Gastroesophageal sphincter (tissue), 4 donors: ENCODE data around the gene DENND5B. TPM values are rescaled to one million over a fixed set of nuclear protein-coding genes. Genes with fewer than 3 reads are reported as not detected.

ENCODE experiments used
- ATAC-seq: fragments of 150-250 bp; one replicate; pipeline ENCODE4 v1.9.1; 2016; ENCODE audit warnings: mild to moderate bottlenecking, moderate library complexity
- H3K27ac ChIP-seq, 4 donors: fragments of 200-600 bp; sonication (generic) in 3 of 4; 1 replicate in 3 of 4; 2 replicates in 1 of 4; pipeline ENCODE4 v1.5.1; 2016 to 2019
- H3K27me3 ChIP-seq: fragments of 200-600 bp; sonication (generic); one replicate; pipeline ENCODE4 v1.5.1; 2019
- H3K36me3 ChIP-seq, 2 donors: fragments of 200-600 bp; sonication (generic); one replicate each; pipeline ENCODE4 v1.5.1; 2019; ENCODE audit warnings: control low read depth in 1 of 2
- H3K4me1 ChIP-seq, 3 donors: fragments of 200-600 bp; sonication (generic); 1 replicate in 2 of 3; 2 replicates in 1 of 3; pipeline ENCODE4 v1.5.1; 2016 to 2019; ENCODE audit warnings: control low read depth in 2 of 3
- H3K4me3 ChIP-seq, 2 donors: fragments of 200-600 bp; sonication (generic); one replicate each; pipeline ENCODE4 v1.5.1; 2019; ENCODE audit warnings: mild to moderate bottlenecking in 1 of 2, moderate library complexity in 1 of 2
- H3K9me3 ChIP-seq, 3 donors: fragments of 200-600 bp; sonication (generic); one replicate each; pipeline ENCODE4 v1.5.1; 2017 to 2019; ENCODE audit warnings: control low read depth in 2 of 3
- CTCF ChIP-seq, 4 experiments: fragments of 200-600 bp in 2 of 4; fragments of 450-650 bp in 2 of 4; sonication (generic) in 1 of 4; IDR thresholded peaks; one replicate each; pipeline ENCODE4 v1.5.1; 2017 to 2019; ENCODE audit warnings: antibody characterized with exemption in 4 of 4, mild to moderate bottlenecking in 2 of 4, moderate library complexity in 2 of 4
- EP300 ChIP-seq: sonication (generic); formaldehyde crosslinking; IDR thresholded peaks from one replicate; pipeline ENCODE4 v1.6.1; 2017; ENCODE audit warnings: antibody characterized with exemption, mild to moderate bottlenecking
- POLR2A ChIP-seq, 2 donors: fragments of 450-650 bp; IDR thresholded peaks; one replicate each; pipeline ENCODE4 v1.6.1; 2017; ENCODE audit warnings: antibody characterized with exemption in 2 of 2, mild to moderate bottlenecking in 2 of 2, moderate library complexity in 1 of 2
- POLR2AphosphoS5 ChIP-seq: sonication (generic); formaldehyde crosslinking; IDR thresholded peaks from one replicate; pipeline ENCODE4 v1.6.1; 2017; ENCODE audit warnings: antibody characterized with exemption
- WGBS, 2 donors: methylation state at CpG; one replicate each; pipeline ENCODE4 v1.1.5; 2018; ENCODE audit warnings: low coverage in 1 of 2; 5-methylcytosine and 5-hydroxymethylcytosine counted together
- total RNA-seq, 4 donors: library from RNA; depleted of rRNA; stranded (reverse); fragments of >200 nt; gene quantifications; one replicate each; pipeline ENCODE4 v1.1.0, GENCODE V29; 2016

DENND5B gene
- total RNA-seq, 4 donors from 2014 or later = 14.7 to 40.8 (median 17.7) TPM

- ATAC-seq = no peak
- H3K27ac ChIP-seq = no peak overlapping the region
- H3K36me3 ChIP-seq = no peaks in the 10 kb centered on the region
- H3K4me3 ChIP-seq = no peak overlapping the region
- no peaks in the 10 kb centered on the region for H3K9me3 ChIP-seq
- TF ChIP-seq CTCF (IDR thresholded peaks at IDR 0.05) = no peak
- TF ChIP-seq POLR2AphosphoS5 = no peak
- TF ChIP-seq EP300 = no peak
- no peak for TF ChIP-seq POLR2A (IDR thresholded peaks at IDR 0.05)
- WGBS, 2 donors = 72% methylated on average over 3 of the region's 4 CpGs; no CpG with 5 or more reads in 1 of the 2 donors
- H3K27me3 ChIP-seq = no peaks in the 10 kb centered on the region
- H3K4me1 ChIP-seq = no peaks in the 10 kb centered on the region
These were observed 9.8 kb upstream of the DENND5B start for GRCh38 chr12:31600750-31601149.

- TF ChIP-seq EP300 (no peak), POLR2A (IDR thresholded peaks at IDR 0.05) (no peak), CTCF (IDR thresholded peaks at IDR 0.05) (no peak), POLR2AphosphoS5 (no peak)
- Histone ChIP-seq H3K4me3 (no peak overlapping the region), H3K27me3 (no peaks in the 10 kb centered on the region), H3K27ac (no peak overlapping the region), H3K36me3 (no peaks in the 10 kb centered on the region), H3K9me3 (no peaks in the 10 kb centered on the region), H3K4me1 (no peaks in the 10 kb centered on the region)
- ATAC-seq = no peak
- 64 to 66% methylated on average over 3 to 5 of the region's 5 CpGs for WGBS, 2 donors
These were observed 9.3 kb upstream of the DENND5B start for GRCh38 chr12:31600252-31600651.

GRCh38 chr12:31599053-31599452 lies 8.1 kb upstream of the DENND5B start:
- TF ChIP-seq POLR2AphosphoS5 (no peak), CTCF (IDR thresholded peaks at IDR 0.05) (no peak), EP300 (no peak), POLR2A (IDR thresholded peaks at IDR 0.05) (no peak)
- ATAC-seq = no peak
- H3K4me1 ChIP-seq = no peaks in the 10 kb centered on the region
- no peak overlapping the region for H3K4me3 ChIP-seq
- no peaks in the 10 kb centered on the region for H3K27me3 ChIP-seq
- WGBS, 2 donors = 95 to 97% methylated on average over 3 to 4 of the region's 4 CpGs
- no peaks in the 10 kb centered on the region for H3K36me3 ChIP-seq
- no peak overlapping the region for H3K27ac ChIP-seq
- H3K9me3 ChIP-seq = no peaks in the 10 kb centered on the region

- Histone ChIP-seq H3K27ac (no peak overlapping the region), H3K36me3 (no peaks in the 10 kb centered on the region), H3K27me3 (no peaks in the 10 kb centered on the region), H3K9me3 (no peaks in the 10 kb centered on the region), H3K4me1 (peaks cover 0 to under 1% (median 0%) of the 10 kb centered on the region in 3 donors), H3K4me3 (no peak overlapping the region)
- TF ChIP-seq EP300 = no peak
- TF ChIP-seq POLR2A (IDR thresholded peaks at IDR 0.05) = no peak
- TF ChIP-seq CTCF (IDR thresholded peaks at IDR 0.05) = no peak
- no peak for TF ChIP-seq POLR2AphosphoS5
- no peak for ATAC-seq
- WGBS, 2 donors = 77 to 88% methylated on average over 2 to 7 of the region's 8 CpGs
These were observed 6.1 kb upstream of the DENND5B start for GRCh38 chr12:31597066-31597465.

GRCh38 chr12:31594681-31595080 lies 3.7 kb upstream of the DENND5B start:
- no peak for ATAC-seq
- WGBS, 2 donors = 42 to 60% methylated on average over 4 to 5 of the region's 5 CpGs
- Histone ChIP-seq H3K4me3 (no peak overlapping the region), H3K27me3 (no peaks in the 10 kb centered on the region), H3K27ac (no peak overlapping the region), H3K36me3 (no peaks in the 10 kb centered on the region), H3K4me1 (peaks cover 0 to 9% (median 0%) of the 10 kb centered on the region in 3 donors), H3K9me3 (no peaks in the 10 kb centered on the region)
- TF ChIP-seq EP300 = no peak
- no peak for TF ChIP-seq POLR2AphosphoS5
- no peak for TF ChIP-seq POLR2A (IDR thresholded peaks at IDR 0.05)
- no peak for TF ChIP-seq CTCF (IDR thresholded peaks at IDR 0.05)
